WTC11 (cell line): ENCODE measurements around the gene OR2H2. TPM values are rescaled to one million over a fixed set of nuclear protein-coding genes. Genes with fewer than 3 reads are reported as not detected.

Source experiments
- AFF4 ChIP-seq: sonication (generic); formaldehyde crosslinking; IDR thresholded peaks from 2 replicates; pipeline ENCODE4 v1.8.1; 2023; ENCODE audit warnings: mild to moderate bottlenecking, missing genetic modification reagents, borderline replicate concordance
- ATF6 ChIP-seq: sonication (generic); formaldehyde crosslinking; IDR thresholded peaks from 2 replicates; pipeline ENCODE4 v1.8.1; 2023; ENCODE audit warnings: mild to moderate bottlenecking, missing genetic modification reagents
- E2F1 ChIP-seq: sonication (generic); formaldehyde crosslinking; IDR thresholded peaks from 2 replicates; pipeline ENCODE4 v1.8.0; 2022; ENCODE audit warnings: mild to moderate bottlenecking, missing genetic modification reagents
- ETV6 ChIP-seq: sonication (generic); formaldehyde crosslinking; IDR thresholded peaks from 2 replicates; pipeline ENCODE4 v1.8.1; 2022; ENCODE audit warnings: mild to moderate bottlenecking, missing genetic modification reagents
- MYBL2 ChIP-seq: sonication (generic); formaldehyde crosslinking; IDR thresholded peaks from 2 replicates; pipeline ENCODE4 v1.8.1; 2023; ENCODE audit warnings: mild to moderate bottlenecking, moderate library complexity, missing genetic modification reagents
- TCF7 ChIP-seq: sonication (generic); formaldehyde crosslinking; IDR thresholded peaks from 2 replicates; pipeline ENCODE4 v1.8.0; 2022; ENCODE audit warnings: mild to moderate bottlenecking, low read depth, missing genetic modification reagents, moderate library complexity
- USF2 ChIP-seq: sonication (generic); formaldehyde crosslinking; IDR thresholded peaks from 2 replicates; pipeline ENCODE4 v1.8.1; 2023; ENCODE audit warnings: mild to moderate bottlenecking, missing genetic modification reagents, moderate library complexity
- ZNF425 ChIP-seq: fragments of 250-450 bp; sonication (Bioruptor Pico); conservative IDR thresholded peaks from 2 replicates; pipeline ENCODE4 v1.9.0; 2021; ENCODE audit warnings: mild to moderate bottlenecking
- ZNF532 ChIP-seq: fragments of 250-450 bp; sonication (Bioruptor Pico); IDR thresholded peaks from 2 replicates; pipeline ENCODE4 v1.9.0; 2021; ENCODE audit warnings: mild to moderate bottlenecking, borderline replicate concordance
- total RNA-seq: library from RNA; stranded (reverse); gene quantifications from 3 replicates; pipeline ENCODE4 v1.2.3, GENCODE V29; 2021

Gene OR2H2
- total RNA-seq, 1 experiment from 2014 or later = not detected

GRCh38 chr6:29628419-29629281 is 43.7 kb downstream of the OR2H2 start (continued):
- TF ChIP-seq AFF4 (CRISPR knock-in tag) (no peak), ATF6 (CRISPR knock-in tag) (no peak), MYBL2 (CRISPR knock-in tag) (no peak), USF2 (CRISPR knock-in tag) (no peak), ZNF532 (no peak), TCF7 (CRISPR knock-in tag) (no peak), E2F1 (CRISPR knock-in tag) (no peak), ETV6 (peak; percentile 83; the same call in 1 of the 2 replicates), ZNF425 (CRISPR knock-in tag) (no peak)
